Transverse colon (tissue), 4 donors: Measurements from ENCODE around the gene RHO. TPM values are rescaled to one million over a fixed set of nuclear protein-coding genes. Genes with fewer than 3 reads are reported as not detected.

Source experiments
- DNase-seq: peaks from one replicate; pipeline ENCODE4 v3.0.0-alpha.2; 2019
- H3K27ac ChIP-seq, 4 donors: fragments of 200-600 bp; sonication (generic); 2 replicates each; pipeline ENCODE4 v1.5.1; 2016 to 2018; ENCODE audit warnings: inconsistent platforms in 4 of 4
- H3K27me3 ChIP-seq: fragments of 200-600 bp; sonication (generic); 2 replicates; pipeline ENCODE4 v1.5.1; 2017; ENCODE audit warnings: inconsistent platforms
- H3K36me3 ChIP-seq, 4 donors: fragments of 200-600 bp; sonication (generic); 2 replicates each; pipeline ENCODE4 v1.5.1; 2017 to 2019; ENCODE audit warnings: inconsistent platforms in 4 of 4
- H3K4me1 ChIP-seq, 4 donors: fragments of 200-600 bp; sonication (generic); 2 replicates each; pipeline ENCODE4 v1.5.1; 2017 to 2020; ENCODE audit warnings: inconsistent platforms in 4 of 4
- H3K4me3 ChIP-seq, 4 donors: fragments of 200-600 bp; sonication (generic); 1 replicate in 1 of 4; 2 replicates in 3 of 4; pipeline versions ENCODE4 v1.5.1 to v1.6.1; 2017 to 2019; ENCODE audit warnings: inconsistent platforms in 4 of 4
- H3K9me3 ChIP-seq, 2 donors: fragments of 200-600 bp; sonication (generic); 2 replicates each; pipeline ENCODE4 v1.5.1; 2017 to 2019; ENCODE audit warnings: inconsistent platforms in 2 of 2
- EP300 ChIP-seq: sonication (generic); formaldehyde crosslinking; IDR thresholded peaks from one replicate; pipeline ENCODE4 v1.6.1; 2017; ENCODE audit warnings: antibody characterized with exemption, low read depth
- POLR2A ChIP-seq: fragments of 450-650 bp; IDR thresholded peaks from one replicate; pipeline ENCODE4 v1.6.1; 2016; ENCODE audit warnings: antibody characterized with exemption, mild to moderate bottlenecking, moderate library complexity
- POLR2AphosphoS5 ChIP-seq, 3 donors: sonication (generic); formaldehyde crosslinking; IDR thresholded peaks; one replicate each; pipeline ENCODE4 v1.6.1; 2016; ENCODE audit warnings: antibody characterized with exemption in 3 of 3
- WGBS, 2 donors: methylation state at CpG; one replicate each; pipeline ENCODE4 v1.1.5; 2018; ENCODE audit warnings: low coverage in 1 of 2; 5-methylcytosine and 5-hydroxymethylcytosine counted together
- in situ Hi-C, 4 donors: fragments of 200-750 bp; cut with MboI; loops; one replicate each; pipeline versions ENCODE4 v1.15.0 to v1.15.1; 2017; ENCODE audit warnings: low sequenced_read_pairs in 3 of 4, low pct_ligation_motif_present in 1 of 4, low pct_unique_long_range_greater_than_20kb in 1 of 4
- intact Hi-C: fragments of 100-400 bp; cut with DNase I; formaldehyde crosslinking; loops from one replicate; pipeline ENCODE4 v1.15.1; 2023; ENCODE audit warnings: low total_unique reads
- total RNA-seq, 4 donors: library from RNA; depleted of rRNA; stranded (reverse); fragments of >200 nt; gene quantifications; one replicate each; pipeline ENCODE4 v1.1.0, GENCODE V29; 2016
- TF ChIP-seq, protein P1 (sequence below), 5 experiments: fragments of 200-600 bp in 3 of 5; fragments of 450-650 bp in 2 of 5; sonication (generic) in 3 of 5; IDR thresholded peaks; 1 replicate in 2 of 5; 2 replicates in 3 of 5; pipeline ENCODE4 v1.5.1; 2016 to 2017; ENCODE audit warnings: antibody characterized with exemption in 5 of 5, inconsistent platforms in 3 of 5, mild to moderate bottlenecking in 2 of 5, moderate library complexity in 1 of 5

RHO gene
- total RNA-seq, 4 donors from 2014 or later, result not detected

DNA sequence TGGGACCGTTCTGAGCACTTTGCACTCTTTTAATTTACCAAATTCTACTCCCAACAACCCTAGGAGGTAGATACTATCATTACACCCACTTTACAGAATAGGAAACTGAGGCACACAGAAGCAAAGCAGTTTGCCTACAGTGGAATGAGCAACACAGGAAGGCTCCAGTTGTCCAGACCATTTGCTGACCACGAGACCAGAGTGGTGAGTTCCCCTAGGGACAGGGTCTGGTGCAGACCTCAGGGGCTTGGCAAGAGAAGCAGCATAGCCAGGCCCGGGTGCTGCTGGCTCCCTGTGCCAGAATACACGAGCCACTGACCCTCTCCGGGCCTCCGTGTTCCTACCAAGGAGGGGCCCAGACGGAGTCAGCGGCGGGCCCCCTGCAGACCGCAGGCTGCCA, 51.6 kb downstream of the RHO start:
- Histone ChIP-seq H3K4me3 (no peak overlapping the region), H3K36me3 (no peaks in the 10 kb centered on the region), H3K27ac (no peak overlapping the region), H3K9me3 (no peaks in the 10 kb centered on the region), H3K27me3 (no peaks in the 10 kb centered on the region), H3K4me1 (peaks cover 15 to 33% (median 25%) of the 10 kb centered on the region in 4 donors)
- DNase-seq, result no peak
- in situ Hi-C loops (no loop called here), intact Hi-C loops (no loop called here)
- TF ChIP-seq, protein P1, sequence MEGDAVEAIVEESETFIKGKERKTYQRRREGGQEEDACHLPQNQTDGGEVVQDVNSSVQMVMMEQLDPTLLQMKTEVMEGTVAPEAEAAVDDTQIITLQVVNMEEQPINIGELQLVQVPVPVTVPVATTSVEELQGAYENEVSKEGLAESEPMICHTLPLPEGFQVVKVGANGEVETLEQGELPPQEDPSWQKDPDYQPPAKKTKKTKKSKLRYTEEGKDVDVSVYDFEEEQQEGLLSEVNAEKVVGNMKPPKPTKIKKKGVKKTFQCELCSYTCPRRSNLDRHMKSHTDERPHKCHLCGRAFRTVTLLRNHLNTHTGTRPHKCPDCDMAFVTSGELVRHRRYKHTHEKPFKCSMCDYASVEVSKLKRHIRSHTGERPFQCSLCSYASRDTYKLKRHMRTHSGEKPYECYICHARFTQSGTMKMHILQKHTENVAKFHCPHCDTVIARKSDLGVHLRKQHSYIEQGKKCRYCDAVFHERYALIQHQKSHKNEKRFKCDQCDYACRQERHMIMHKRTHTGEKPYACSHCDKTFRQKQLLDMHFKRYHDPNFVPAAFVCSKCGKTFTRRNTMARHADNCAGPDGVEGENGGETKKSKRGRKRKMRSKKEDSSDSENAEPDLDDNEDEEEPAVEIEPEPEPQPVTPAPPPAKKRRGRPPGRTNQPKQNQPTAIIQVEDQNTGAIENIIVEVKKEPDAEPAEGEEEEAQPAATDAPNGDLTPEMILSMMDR (IDR thresholded peaks at IDR 0.05), result no peak
- TF ChIP-seq POLR2AphosphoS5 (IDR thresholded peaks at IDR 0.05), result no peak
- no peak for TF ChIP-seq POLR2A
- no peak for TF ChIP-seq EP300
- WGBS, 2 donors, result 80 to 87% methylated on average over 1 to 10 of the region's 10 CpGs

DNA sequence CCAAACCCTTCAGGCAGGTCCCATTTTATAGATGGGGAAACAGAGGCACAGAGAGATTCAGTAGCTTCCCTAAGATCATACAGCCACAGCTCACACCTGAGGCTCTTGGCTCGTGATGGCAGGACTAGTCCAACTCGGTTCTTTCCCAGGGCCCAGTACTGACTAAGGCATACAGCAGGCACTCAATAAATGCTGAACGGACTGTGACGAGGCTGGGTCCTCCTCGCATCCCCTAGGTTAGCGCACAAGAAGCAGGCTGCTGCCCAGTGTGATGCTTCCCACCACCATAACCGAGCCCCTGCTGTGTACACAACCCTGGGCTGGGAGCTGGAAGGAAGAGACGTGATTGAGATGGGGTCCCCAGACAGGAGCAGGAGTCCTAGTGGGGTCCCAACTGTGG, 53.2 kb downstream of the RHO start:
- Histone ChIP-seq H3K36me3 (no peaks in the 10 kb centered on the region), H3K4me1 (peaks cover 12 to 28% (median 18%) of the 10 kb centered on the region in 4 donors), H3K4me3 (no peak overlapping the region), H3K27ac (no peak overlapping the region), H3K9me3 (no peaks in the 10 kb centered on the region), H3K27me3 (no peaks in the 10 kb centered on the region)
- DNase-seq, result no peak
- WGBS, 2 donors, result 88 to 100% methylated on average over 3 to 8 of the region's 8 CpGs
- in situ Hi-C loops, result no loop called here
- intact Hi-C loops, result no loop called here
- no peak for TF ChIP-seq EP300
- TF ChIP-seq, protein P1 (IDR thresholded peaks at IDR 0.05), result no peak
- TF ChIP-seq POLR2AphosphoS5 (IDR thresholded peaks at IDR 0.05), result no peak
- no peak for TF ChIP-seq POLR2A

DNA sequence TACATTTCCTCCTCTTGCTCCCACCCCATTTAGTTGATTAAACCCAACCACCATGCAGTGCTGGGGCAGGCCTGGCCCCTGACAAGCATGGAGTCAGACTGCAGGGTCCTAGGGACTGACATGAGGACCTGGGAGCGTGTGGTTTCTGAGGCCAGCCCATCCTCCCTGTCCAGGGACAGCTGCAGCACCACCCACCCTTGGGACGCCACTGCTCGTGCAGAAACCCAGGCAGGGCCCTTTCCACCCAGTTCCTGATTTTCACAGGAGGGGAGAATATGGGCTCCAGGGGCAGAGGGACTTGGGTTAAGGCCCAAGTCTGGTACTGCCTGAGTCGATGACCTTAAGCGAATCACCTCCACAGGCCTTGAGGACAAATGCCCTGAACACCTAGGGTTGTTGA, 54.4 kb downstream of the RHO start:
- intact Hi-C loops, result no loop called here
- H3K27me3 ChIP-seq, result no peaks in the 10 kb centered on the region
- peaks cover 1 to 26% (median 11%) of the 10 kb centered on the region in 4 donors for H3K4me1 ChIP-seq
- H3K36me3 ChIP-seq, result no peaks in the 10 kb centered on the region
- 81% methylated on average over 5 of the region's 5 CpGs; no CpG with 5 or more reads in 1 of the 2 donors for WGBS, 2 donors
- in situ Hi-C loops, result no loop called here
- H3K27ac ChIP-seq, result no peak overlapping the region
- H3K4me3 ChIP-seq, result no peak overlapping the region
- no peaks in the 10 kb centered on the region for H3K9me3 ChIP-seq
- no peak for DNase-seq
- no peak for TF ChIP-seq POLR2A
- TF ChIP-seq, protein P1 (IDR thresholded peaks at IDR 0.05), result no peak

DNA sequence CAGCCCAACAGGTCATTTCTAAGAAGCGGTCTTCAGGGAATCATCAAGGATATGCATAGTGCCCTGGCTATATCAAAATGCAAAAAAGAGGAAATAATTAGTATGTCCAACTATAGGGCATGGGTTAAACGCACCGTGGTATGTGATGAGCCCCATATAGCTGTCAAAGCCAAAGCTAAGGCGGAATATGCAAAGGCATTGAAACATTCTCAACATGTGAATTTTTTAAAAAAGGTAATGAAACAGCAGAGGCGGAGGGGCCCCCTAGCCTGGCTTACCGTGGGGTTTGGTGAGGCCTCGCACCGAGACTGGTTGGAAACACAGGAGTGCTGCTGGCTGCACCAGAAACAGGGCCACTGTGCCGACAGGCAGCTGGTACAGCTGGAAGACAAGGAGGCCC, 54.9 kb downstream of the RHO start:
- H3K4me1 ChIP-seq, result peaks cover 0 to 21% (median 7%) of the 10 kb centered on the region in 4 donors
- no peaks in the 10 kb centered on the region for H3K9me3 ChIP-seq
- WGBS, 2 donors, result 82% methylated on average over 9 of the region's 9 CpGs; no CpG with 5 or more reads in 1 of the 2 donors
- TF ChIP-seq POLR2AphosphoS5 (IDR thresholded peaks at IDR 0.05) (no peak), EP300 (no peak), POLR2A (no peak)
- TF ChIP-seq, protein P1 (IDR thresholded peaks at IDR 0.05), result no peak
- no peak for DNase-seq
- H3K36me3 ChIP-seq, result no peaks in the 10 kb centered on the region
- H3K27me3 ChIP-seq, result no peaks in the 10 kb centered on the region
- intact Hi-C loops (no loop called here), in situ Hi-C loops (no loop called here)
- no peak overlapping the region for H3K4me3 ChIP-seq
- no peak overlapping the region for H3K27ac ChIP-seq
